Islet precursor cell (in vitro differentiated cells): ENCODE data around the gene CETP.
"Not testable (repeated sequence)": the region's sequence is repeated elsewhere in the genome, so short reads cannot be mapped to it uniquely, and the experiment has no call there.

Source experiments
- DNase-seq: peaks from one replicate; pipeline ENCODE4 v3.0.0-alpha.2; 2018

Gene CETP

DNA sequence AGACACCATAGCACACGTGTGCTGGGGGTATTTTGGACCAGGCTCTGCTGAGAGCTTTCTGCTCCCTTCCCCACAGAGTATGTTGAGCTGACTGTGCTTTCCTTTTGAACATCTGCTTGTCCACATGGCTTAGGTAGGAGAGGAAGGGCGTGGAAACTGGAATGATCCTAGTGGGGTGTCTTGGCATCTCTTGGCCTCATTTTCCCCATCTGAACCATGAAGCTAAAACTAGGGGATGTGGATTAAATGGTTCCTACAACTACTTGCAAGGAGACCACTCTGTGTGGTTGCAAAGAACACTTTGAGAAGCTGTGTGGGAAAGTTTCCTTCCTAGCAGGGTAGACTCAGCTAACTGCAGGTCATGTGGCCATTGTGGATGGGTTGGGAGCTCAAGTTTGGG lies 20.9 kb downstream of the CETP start:
- no peak for DNase-seq

DNA sequence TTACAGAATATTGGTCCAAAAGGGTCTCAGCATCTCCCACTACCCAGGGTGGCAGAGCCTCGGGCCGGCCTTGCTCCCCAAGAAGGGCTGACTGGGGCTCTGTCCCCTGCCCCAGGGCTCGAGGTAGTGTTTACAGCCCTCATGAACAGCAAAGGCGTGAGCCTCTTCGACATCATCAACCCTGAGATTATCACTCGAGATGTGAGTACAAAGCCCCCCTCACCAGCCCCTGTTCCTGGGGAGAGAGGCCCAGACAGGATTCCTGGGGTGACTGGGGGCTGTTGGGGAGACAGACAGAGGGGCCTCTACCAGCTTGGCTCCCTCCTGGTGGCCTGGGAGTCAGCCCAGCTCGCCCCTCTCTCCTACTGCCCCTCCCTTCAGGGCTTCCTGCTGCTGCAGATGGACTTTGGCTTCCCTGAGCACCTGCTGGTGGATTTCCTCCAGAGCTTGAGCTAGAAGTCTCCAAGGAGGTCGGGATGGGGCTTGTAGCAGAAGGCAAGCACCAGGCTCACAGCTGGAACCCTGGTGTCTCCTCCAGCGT lies 21.5 kb downstream of the CETP start:
- no peak for DNase-seq

DNA sequence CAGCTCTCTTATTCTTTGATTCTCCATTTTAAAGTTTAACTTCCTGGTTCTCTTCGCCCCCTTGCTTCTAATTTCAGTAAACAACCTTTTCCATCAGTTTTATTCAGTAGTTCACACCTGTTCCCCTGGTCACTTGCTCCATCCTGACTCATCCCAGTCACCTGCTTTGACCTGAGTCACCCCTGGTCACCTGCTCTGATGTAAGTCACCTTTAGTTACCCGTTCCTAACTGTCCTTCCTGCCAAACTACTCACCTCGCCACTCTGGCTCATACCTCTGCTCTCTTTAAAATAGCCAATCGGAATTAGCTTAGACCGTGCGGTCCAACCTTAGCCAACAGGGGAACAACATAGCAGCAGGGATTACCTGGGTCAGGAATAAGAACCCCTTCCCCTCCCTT lies 22.9 kb downstream of the CETP start:
- no peak for DNase-seq

DNA sequence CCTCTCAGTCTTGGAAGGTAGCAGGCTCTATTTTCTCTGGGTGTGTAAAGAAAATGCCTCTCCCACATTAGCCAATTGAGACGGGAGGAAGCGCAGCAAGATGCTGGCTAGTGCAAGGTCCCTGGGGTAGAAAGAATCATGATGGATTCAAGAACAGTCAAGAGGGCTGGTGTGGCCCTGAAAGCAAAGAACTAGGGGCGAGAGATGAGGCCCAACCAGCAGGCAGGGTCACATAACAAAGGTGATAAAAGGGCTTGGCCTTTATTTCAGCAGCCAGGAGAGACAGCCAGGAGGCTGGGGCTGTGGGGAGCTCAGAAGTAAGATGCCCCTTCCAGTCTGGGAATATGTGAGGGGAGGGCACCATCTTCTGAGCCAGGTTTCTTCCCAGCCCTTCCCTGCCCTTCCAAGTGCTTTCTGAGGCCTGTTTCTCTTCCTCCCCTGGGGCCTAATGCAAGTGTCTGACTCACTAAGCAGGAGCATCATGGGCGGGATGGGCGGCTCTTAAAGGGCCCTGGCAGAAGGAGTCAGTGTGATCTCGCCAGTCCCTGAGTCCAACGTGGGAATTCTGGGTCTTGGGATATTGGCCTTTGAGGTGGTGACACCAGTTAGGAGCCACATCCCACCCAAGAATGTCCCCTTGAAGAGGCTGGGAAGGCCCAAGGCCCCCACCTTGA lies 23.7 kb downstream of the CETP start:
- peak; percentile 91 for DNase-seq

DNA sequence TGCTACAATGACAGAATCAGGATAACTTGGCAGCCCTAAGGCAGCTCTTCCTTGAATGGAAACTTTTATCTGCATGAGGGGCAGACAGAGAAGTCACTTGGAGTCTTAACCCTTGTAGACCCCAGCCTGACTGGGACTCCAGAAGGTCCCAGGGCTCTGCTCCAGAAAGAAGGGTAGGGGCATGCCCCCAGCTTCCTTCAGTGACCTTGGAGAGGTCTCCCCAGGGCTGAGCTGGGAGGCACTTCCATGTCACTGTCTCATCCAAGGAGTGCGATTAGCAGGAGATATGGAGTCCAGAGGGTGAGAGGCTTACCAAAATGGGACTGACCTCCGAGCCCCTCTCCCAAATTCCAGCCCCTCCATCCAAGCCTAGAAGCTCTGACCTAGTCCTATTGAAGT lies 24.2 kb downstream of the CETP start:
- no peak for DNase-seq

DNA sequence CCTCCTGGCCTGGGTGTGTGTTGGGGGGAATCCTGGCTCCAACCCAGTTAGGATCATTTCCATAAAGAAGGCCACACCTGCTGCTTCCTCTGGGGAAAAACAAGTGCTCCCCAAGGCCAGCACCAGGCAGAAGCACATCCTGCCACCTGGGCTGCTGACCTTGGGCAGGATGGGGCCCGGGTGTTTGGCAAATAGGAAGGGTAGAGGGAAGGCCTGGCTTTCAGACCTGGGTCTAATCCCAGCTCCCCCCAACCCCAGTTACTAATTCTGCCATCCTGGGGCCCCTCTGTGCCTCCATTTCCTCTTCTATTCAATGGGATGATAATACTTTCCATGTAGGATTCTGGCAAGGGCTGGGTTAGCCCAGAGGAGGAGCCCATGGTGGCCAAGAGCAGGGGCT lies 24.6 kb downstream of the CETP start:
- DNase-seq = no peak

DNA sequence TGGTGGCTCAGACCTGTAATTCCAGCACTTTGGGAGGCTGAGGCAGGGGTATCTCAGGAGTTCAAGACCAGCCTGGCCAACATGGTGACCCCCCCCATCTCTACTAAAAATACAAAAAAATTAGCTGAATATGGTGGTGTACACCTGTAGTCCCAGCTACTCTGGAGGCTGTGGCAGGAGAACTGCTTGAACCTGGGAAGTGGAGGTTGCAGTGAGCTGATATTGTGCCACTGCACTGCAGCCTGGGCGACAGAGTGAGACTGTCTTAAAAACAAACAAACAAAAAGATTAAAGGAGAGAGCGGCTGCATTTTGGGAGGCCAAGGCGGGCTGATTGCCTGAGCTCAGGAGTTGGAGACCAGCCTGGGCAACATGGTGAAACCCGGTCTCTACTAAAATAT lies 25.2 kb downstream of the CETP start:
- not testable (repeated sequence) for DNase-seq

DNA sequence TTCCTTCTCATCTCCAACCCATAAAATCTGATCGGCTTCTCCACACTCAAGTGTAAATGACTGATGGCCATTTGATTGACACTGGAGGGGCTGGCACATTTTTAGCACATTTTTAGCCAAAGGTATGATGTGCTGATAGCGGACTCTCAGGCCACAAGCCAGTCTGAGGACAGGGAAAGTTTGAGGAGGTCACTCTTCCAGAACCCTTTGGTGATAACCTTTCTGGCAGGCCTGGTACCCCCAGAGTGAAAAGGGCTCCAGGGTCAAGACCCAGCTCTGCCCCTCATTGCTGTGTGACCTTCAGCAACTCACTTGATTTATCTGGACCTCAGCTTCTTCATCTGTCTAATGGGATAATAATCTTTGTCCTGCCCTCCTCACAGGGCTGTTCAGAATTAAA lies 25.9 kb downstream of the CETP start:
- DNase-seq = no peak

DNA sequence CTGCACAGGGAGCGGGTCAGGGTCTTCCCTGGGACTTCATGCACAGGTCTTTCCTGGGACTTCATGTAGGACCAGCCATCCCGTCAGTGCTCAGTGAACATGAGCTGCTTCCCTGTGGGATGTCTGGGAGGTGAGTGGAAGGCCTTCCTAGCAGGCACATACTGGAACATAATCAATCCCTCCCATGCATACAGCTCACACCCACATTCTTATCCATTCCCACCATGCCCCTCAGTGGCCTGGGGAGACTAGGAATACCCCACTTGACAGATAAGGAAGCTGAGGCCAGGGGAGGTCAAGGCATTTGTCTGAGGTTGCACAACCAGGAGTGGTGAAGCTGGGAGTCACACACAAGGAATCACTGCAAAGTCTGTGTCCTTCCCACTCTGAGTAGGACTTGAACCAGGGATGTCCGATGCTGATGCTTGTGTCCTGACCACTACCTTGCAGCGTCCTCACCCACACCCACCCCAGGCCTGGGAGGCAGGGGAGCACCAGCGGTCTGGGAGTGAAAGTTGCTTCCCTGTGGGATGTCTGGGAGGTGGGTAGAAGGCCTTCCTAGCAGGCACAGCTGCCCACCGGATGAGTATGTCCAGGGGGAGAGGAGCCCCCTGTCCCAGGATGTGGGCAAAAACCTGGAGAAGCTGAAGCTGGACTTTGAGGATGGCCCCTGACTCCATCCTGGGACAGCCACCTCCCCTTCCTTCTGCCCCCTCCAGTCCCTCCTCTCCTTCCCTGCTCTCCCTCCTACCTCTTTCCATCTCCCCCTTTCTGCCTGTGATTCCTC lies 26.6 kb downstream of the CETP start:
- no peak for DNase-seq

DNA sequence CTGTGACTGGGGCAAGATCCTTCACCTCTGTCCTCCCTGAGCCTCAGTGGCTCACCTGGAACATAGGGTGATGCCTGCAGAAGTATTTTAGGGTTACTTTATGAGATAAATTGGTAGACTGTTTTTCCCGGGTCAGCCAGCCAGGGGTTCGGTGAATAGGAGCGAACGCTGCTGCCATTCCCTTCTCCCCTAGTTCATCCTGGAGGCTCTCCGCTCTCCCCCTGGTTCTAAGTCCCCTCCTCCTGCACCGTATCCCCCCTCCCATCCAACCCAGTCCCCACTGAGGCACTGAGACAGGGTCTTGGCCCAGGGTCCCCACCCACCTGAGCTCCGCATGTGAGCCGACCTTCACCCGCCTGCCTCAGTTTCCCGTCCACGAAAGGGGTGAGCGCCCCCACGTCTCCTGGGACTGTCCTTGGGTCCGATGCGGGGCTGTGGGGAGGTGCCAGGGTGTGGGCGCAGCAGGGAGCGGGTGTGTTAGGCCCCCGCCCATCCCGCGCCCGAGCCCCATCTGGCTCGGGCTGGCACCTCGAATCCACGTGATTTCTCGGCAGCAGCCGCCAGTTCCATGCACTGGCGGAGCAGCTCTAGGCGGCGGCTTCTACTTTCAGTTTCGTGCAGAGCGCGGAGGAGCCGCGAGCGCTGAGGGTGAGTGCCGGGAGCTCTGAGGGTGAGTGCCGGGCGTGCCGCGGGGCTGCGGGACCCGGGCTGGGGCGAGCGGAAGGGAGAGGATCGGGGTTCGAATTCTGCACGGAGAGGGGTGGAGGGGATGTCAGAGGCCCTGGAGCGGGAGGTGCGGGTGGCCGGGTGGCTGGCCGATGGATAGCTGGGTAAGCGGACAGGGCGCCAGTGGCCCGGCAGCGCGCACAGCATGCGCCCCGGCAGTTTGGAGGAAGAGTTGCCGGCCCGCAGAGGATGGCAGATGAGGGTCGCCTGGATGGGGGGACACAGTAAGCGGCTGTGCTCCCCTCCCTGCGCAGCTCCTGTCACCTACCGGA lies 27.5 kb downstream of the CETP start, which contains the start of gene NLRC5:
Gene NLRC5 (plus strand): TSS at position 610 of the 998 bp plus-strand sequence. CDS start 31,156 bp downstream, outside the sequence.
- peak; percentile 83 for DNase-seq

DNA sequence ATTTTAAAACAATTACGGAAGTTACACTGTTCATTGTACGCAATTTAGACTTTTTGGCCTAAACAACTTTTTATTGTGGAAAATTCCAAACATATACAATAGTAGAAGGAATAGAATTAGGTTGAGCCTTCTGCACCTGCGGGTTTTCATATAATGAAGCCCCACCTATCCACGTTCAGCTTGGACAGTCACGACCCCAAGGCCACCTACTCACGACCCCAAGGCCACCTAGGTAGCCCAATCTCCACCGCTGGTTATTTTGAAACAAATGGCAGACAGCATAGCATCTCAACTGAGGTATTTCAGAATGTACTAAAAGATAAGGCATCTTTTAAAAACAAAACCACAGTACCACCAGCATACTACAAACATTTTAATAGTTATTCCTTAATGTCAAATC lies 28.2 kb downstream of the CETP start:
- DNase-seq = no peak

DNA sequence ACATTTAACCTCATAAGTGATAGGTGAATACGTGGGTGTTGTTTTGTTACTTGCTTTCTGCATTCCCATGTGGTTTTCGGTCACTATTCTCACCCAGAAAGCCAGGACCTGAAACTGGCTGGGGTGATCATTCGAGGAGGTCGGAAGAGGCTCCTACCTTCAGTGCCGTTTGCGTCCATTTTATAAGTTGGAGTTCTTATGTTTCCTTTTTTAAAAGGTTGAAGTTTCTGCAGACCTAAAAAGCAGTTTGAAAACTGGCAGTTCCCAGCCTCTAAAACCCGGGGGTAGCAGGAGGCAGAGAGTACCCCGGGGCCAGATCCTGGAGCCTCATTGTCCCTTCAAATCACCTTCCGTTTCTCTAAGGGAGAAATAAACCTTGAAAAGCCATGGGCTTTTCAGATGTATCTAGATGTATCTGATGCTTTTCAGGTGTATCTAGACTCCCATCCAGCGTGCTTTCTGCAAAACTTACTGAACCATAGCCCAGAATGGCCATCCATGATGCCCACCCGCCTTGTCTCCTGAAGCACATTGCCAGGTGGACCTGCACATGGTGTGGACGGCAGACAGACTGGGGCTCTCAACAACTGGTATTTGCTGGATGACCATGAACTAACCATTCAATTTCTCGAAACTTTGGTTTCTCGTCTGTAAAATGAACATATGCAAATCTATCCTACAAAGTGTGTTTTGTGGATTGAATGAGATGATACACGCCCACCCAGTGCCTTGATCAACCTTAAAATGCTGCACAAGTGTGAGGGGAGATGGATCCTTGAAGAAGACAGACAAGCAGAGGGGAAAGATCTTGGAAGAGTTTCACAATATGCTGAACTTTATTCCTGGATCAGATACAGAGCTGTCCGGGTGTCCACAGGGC lies 28.9 kb downstream of the CETP start:
- no peak for DNase-seq

DNA sequence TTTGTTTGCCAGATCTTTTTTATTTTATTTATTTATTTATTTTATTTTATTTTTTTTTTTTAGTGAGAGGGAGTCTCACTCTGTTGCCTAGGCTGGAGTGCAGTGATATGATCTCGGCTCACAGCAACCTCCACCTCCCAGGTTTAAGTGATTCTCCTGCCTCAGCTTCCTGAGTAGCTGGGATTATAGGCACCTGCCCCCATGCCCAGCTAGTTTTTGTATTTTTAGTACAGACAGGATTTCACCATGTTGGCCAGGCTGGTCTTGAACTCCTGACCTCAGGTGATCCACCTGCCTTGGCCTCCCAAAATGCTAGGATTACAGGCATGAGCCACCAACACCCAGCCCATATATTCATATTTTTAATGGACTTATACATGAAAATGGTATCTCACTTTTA lies 30.7 kb downstream of the CETP start:
- not testable (repeated sequence) for DNase-seq

DNA sequence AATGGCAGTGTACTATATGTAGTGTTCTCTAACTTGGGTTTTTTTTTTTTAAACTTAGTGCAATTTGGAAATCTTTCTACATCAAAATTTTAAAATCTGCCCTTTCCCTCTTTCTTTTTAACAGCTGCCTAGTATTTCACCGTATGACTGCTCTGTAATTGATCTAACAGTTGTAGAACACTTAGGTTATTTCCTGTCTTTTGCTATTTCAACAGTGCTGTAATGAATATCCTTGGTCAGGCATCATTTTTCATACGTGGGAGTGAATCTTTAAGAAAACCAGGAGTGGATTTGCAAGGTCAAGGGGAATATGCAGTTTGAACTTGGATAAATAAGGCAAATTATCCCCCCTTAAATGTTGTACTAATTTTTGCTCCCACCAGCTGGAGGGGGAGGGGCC lies 31.5 kb downstream of the CETP start:
- no peak for DNase-seq

DNA sequence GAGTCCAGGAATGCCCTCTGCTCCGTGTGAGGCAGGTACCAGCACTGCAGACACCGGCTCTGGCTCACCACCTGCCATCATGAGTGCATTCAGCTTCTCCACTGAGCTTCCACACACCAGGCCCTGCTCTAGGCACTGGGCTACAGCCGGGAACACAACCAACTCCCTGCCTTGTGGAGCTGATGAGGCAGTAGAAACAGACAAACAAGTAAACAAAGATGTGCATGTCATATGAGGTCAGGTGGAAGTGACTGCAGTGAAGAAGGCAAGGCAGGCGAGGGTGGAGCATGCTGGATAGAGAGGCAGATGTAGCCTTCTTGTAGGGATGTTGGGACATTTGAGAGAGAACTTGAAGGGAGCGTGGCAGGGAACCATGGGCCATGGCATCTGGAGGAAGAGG lies 32.6 kb downstream of the CETP start:
- no peak for DNase-seq

DNA sequence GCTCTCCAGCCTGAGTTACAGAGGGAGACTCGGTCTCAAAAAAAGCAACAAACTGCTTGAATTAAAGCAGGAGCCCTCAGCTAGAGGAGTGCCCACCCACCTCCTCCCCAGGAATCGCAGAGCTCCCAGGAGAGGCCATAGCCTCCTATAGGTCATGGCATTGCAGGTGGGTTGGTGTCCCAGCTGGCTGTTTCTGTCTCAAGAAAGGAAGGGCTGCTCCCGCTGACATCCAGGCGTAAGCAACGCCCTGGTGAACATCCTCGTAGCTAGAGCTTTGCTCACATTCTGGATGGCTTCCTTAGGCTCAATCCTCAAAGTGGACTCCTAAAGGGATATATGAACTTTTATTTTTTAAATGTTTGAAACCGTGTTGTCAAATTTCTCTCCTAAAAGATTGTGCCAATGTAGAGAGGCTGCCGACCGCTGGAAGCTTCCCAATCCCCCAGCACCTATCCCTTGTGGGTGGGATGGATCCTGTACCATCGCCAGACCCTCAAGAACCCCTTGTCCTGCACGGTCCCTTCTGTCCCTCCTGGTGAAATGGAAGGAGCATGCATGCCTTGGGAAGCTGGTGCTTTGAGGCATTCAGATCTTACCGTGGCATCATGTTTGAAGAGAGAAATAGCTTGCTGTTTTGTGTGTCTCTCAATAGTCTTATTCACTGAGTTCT lies 33.5 kb downstream of the CETP start:
- DNase-seq = no peak

DNA sequence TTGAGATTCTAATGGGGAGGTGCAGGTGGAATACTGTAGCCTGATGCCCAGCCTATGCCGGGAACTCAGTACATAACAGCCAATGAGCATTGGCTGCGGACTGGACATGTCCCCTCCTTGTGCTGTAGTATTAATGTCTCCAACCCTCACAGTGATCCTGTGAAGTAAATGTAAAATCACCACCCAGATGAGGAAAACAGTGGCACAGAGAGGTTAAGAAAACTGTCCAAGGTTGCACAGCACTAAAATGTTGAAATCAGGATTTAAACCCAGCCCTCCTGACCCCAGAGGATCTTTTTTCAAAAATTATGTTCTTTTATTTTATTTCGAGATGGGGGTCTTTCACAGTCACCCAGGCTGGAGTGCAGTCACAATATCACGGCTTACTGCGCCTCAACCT lies 35.5 kb downstream of the CETP start:
- DNase-seq = no peak

DNA sequence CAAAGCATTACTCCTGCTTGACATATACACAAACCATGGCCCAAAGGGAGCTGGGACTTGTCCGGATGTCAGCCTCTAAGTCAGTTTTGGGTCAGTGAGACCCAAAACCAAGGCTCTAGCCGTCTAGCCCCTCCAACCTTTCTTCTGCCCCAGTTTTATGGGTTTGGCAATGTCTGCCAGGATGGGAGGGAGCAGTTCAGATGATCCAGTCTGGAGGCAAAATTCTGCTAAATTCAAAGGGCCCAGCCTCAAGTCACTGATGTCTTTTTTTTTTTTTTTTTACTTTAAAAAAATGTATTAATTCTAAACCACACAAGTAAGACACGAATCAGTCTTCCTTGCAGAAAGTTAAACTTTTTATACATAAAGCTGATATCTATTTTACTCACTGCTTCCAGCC lies 36.2 kb downstream of the CETP start:
- no peak for DNase-seq

DNA sequence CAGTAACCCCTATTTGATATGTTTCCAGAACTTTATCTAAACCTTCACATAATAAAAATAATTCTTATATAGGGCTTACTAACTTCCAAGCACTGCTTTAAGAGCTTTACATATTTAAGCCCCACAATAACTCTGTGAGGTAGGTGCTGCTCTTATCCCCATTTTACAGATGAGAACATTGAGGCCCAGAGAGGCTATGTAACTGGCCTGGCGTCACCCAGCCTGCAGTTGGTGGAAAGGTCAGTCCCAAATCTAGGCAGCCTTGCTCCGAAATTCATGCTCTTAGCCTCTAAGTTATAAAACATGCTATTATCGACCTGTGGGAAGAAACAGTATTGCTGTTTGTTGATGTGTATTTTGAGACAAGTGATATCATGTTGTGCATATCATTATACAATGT lies 36.6 kb downstream of the CETP start:
- DNase-seq = no peak

DNA sequence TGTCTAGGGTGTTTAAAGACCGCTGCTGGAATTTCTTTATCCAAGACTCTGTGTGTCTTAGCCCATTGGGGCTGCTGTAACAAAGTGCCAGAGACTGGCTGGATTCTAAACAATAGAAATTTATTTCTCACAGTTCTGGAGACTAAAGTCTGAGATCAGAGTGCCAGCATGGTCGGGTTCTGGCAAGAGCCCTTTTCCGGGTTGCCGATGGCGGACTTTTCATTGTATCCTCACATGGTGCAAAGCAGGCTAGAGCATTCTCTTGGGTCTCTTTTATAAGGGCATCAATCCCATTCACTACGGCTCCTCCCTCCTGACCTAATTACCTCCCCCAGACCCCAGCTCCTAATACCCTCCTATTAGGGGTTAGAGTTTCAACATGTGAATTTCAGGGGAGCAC lies 37.1 kb downstream of the CETP start:
- DNase-seq = no peak
